Peyer's patch (tissue), 4 donors: ENCODE results near the gene SLC66A2.

Source experiments
- POLR2A ChIP-seq, 2 donors: fragments of 450-650 bp; IDR thresholded peaks; one replicate each; pipeline ENCODE4 v1.5.1; 2017; ENCODE audit warnings: antibody characterized with exemption in 2 of 2, mild to moderate bottlenecking in 2 of 2, moderate library complexity in 2 of 2
- TF ChIP-seq, protein P1 (sequence below), 6 experiments: fragments of 450-650 bp in 4 of 6; fragments of 200-600 bp in 2 of 6; sonication (generic) in 1 of 6; IDR thresholded peaks; one replicate each; pipeline ENCODE4 v1.5.1; 2017 to 2019; ENCODE audit warnings: antibody characterized with exemption in 6 of 6, mild to moderate bottlenecking in 3 of 6, moderate library complexity in 1 of 6

DNA sequence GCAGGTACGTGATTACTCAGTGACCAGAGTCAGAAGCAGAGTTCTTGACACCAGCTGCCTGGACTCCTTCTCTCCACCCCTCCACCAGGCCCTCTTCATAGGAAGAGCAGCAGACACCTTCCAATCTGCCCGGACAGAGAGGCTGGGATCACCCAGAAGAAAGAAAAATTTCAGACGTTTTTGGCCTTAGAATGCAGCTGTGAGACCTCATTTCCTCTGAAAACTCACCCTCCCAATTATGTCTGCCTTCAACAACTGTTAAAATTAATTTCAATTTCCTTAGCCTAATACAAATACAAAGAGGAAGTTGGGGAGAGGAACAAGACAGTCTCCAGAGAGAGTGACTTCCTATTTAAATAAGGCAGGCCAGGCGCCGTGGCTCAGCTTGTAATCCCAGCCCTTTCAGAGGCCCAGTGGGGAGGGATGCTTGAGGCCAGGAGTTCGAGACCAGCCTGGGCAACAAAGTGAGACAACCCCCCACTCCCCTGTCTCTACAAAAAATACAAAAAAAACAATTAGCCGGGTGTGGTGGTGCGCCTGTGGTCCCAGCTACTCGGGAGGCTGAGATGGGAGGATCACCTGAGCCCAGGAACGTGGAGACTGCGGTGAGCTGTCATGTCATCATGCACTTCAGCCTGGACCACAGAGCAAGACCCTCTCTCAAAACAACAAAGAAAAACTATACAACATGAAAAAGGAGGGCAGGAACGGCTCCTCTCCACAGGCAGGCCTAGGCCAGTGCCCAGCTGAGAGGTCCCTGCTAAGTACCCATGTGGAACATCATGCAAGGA, 1.6 kb downstream of the SLC66A2 start:
- TF ChIP-seq, protein P1, sequence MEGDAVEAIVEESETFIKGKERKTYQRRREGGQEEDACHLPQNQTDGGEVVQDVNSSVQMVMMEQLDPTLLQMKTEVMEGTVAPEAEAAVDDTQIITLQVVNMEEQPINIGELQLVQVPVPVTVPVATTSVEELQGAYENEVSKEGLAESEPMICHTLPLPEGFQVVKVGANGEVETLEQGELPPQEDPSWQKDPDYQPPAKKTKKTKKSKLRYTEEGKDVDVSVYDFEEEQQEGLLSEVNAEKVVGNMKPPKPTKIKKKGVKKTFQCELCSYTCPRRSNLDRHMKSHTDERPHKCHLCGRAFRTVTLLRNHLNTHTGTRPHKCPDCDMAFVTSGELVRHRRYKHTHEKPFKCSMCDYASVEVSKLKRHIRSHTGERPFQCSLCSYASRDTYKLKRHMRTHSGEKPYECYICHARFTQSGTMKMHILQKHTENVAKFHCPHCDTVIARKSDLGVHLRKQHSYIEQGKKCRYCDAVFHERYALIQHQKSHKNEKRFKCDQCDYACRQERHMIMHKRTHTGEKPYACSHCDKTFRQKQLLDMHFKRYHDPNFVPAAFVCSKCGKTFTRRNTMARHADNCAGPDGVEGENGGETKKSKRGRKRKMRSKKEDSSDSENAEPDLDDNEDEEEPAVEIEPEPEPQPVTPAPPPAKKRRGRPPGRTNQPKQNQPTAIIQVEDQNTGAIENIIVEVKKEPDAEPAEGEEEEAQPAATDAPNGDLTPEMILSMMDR (IDR thresholded peaks at IDR 0.05), result no peak
- no peak for TF ChIP-seq POLR2A (IDR thresholded peaks at IDR 0.05)
